GM12891 (cell line): ENCODE results near the gene BTG1.

Experiments used
- PAX5 ChIP-seq: IDR thresholded peaks from 2 replicates; pipeline ENCODE4 v1.6.1; 2011; ENCODE audit warnings: low read length, moderate library complexity, mild to moderate bottlenecking; ENCODE audit not compliant: insufficient read depth, severe bottlenecking
- POLR2A ChIP-seq: IDR thresholded peaks from 2 replicates; pipeline ENCODE4 v1.6.1; 2011; ENCODE audit warnings: low read depth, low read length, control low read depth
- POLR2AphosphoS5 ChIP-seq: IDR thresholded peaks from 2 replicates; pipeline ENCODE4 v1.6.1; 2011; ENCODE audit warnings: low read depth, low read length, control low read depth
- POU2F2 ChIP-seq: IDR thresholded peaks from 2 replicates; pipeline ENCODE4 v1.6.1; 2011; ENCODE audit warnings: low read depth, mild to moderate bottlenecking, control low read depth, low read length, moderate library complexity
- TAF1 ChIP-seq: IDR thresholded peaks from 2 replicates; pipeline ENCODE4 v1.6.1; 2011; ENCODE audit warnings: low read depth, low read length, control low read depth

- TF ChIP-seq POLR2AphosphoS5, result no peak
- TF ChIP-seq POLR2A, result no peak
- TF ChIP-seq TAF1, result no peak
- no peak for TF ChIP-seq POU2F2
- TF ChIP-seq PAX5, result no peak
Measured at GRCh38 chr12:92146497-92147224, 1.0 kb upstream of the BTG1 start.
